ENCODE data around the gene HS2ST1. TPM values are rescaled to one million over a fixed set of nuclear protein-coding genes. Genes with fewer than 3 reads are reported as not detected.
A peak's percentile ranks its signal among the peaks of the same experiment; 100 is the strongest.
"Not testable (repeated sequence)": the region's sequence is repeated elsewhere in the genome, so short reads cannot be mapped to it uniquely, and the experiment has no call there.

The HS2ST1 gene
- total RNA-seq, 2 experiments from 2014 or later = 16.8 to 21.6 TPM

GRCh38 chr1:87058343-87058649 is 143.9 kb downstream of the HS2ST1 start:
- peaks cover 6% of the 10 kb centered on the region for H3K36me3 Mint-ChIP-seq (ENCODE audit: low read depth)
- intact Hi-C loops (cut with micrococcal nuclease) = no loop called here
- peaks cover 25% of the 10 kb centered on the region for H3K4me1 Mint-ChIP-seq (ENCODE audit: low read depth)
- H3K4me3 Mint-ChIP-seq = no peak overlapping the region
- POLR2A ChIA-PET = no interaction called here
- H3K27me3 Mint-ChIP-seq = no peaks in the 10 kb centered on the region
- TF ChIP-seq CTCF (IDR thresholded peaks at IDR 0.05) = no peak
- DNase-seq (no peak), ATAC-seq (no peak)
- peaks cover 6% of the 10 kb centered on the region for H3K9me3 Mint-ChIP-seq
- CTCF ChIA-PET = interaction anchor here (2.5 kb wide), 1 partner anchor 26 kb away, joined by 12 read pairs; no protein-coding TSS in a partner anchor
- no peak overlapping the region for H3K27ac Mint-ChIP-seq

- DNase-seq (no peak), ATAC-seq (peak; percentile 53)
- Mint-ChIP-seq H3K9me3 (peaks cover 7% of the 10 kb centered on the region), H3K27me3 (no peaks in the 10 kb centered on the region), H3K4me1 (ENCODE audit: low read depth) (peaks cover 33% of the 10 kb centered on the region), H3K36me3 (ENCODE audit: low read depth) (peaks cover 15% of the 10 kb centered on the region), H3K27ac (peak overlapping the region; percentile 38), H3K4me3 (no peak overlapping the region)
- ChIA-PET POLR2A (no interaction called here), CTCF (no interaction called here)
- intact Hi-C loops (cut with micrococcal nuclease) = no loop called here
- TF ChIP-seq CTCF (IDR thresholded peaks at IDR 0.05) = no peak
Measured at GRCh38 chr1:87061742-87062156, 147.3 kb downstream of the HS2ST1 start.

GRCh38 chr1:87062687-87063086 is 148.3 kb downstream of the HS2ST1 start:
- Mint-ChIP-seq H3K4me3 (no peak overlapping the region), H3K36me3 (ENCODE audit: low read depth) (peaks cover 18% of the 10 kb centered on the region), H3K4me1 (ENCODE audit: low read depth) (peaks cover 31% of the 10 kb centered on the region), H3K9me3 (peaks cover 9% of the 10 kb centered on the region), H3K27me3 (no peaks in the 10 kb centered on the region), H3K27ac (no peak overlapping the region)
- DNase-seq (no peak), ATAC-seq (no peak)
- no peak for TF ChIP-seq CTCF (IDR thresholded peaks at IDR 0.05)
- ChIA-PET CTCF (no interaction called here), POLR2A (no interaction called here)
- intact Hi-C loops (cut with micrococcal nuclease) = no loop called here

GRCh38 chr1:87064309-87064708 is 149.9 kb downstream of the HS2ST1 start:
- H3K27ac Mint-ChIP-seq = no peak overlapping the region
- intact Hi-C loops (cut with micrococcal nuclease) = no loop called here
- TF ChIP-seq CTCF (IDR thresholded peaks at IDR 0.05) = no peak
- DNase-seq (no peak), ATAC-seq (no peak)
- peaks cover 24% of the 10 kb centered on the region for H3K4me1 Mint-ChIP-seq (ENCODE audit: low read depth)
- POLR2A ChIA-PET = interaction anchor here (0.7 kb wide), 1 partner anchor 182 kb away, joined by 3 read pairs; no protein-coding TSS in a partner anchor
- H3K36me3 Mint-ChIP-seq (ENCODE audit: low read depth) = peaks cover 19% of the 10 kb centered on the region
- no peaks in the 10 kb centered on the region for H3K27me3 Mint-ChIP-seq
- peaks cover 9% of the 10 kb centered on the region for H3K9me3 Mint-ChIP-seq
- CTCF ChIA-PET = interaction anchor here (1.4 to 2.1 kb wide), 2 partner anchors 10 to 20 kb away, joined by 4 to 6 read pairs; no protein-coding TSS in a partner anchor
- no peak overlapping the region for H3K4me3 Mint-ChIP-seq

GRCh38 chr1:87064986-87065385 is 150.6 kb downstream of the HS2ST1 start:
- TF ChIP-seq CTCF (IDR thresholded peaks at IDR 0.05) = no peak
- Mint-ChIP-seq H3K4me1 (ENCODE audit: low read depth) (peaks cover 24% of the 10 kb centered on the region), H3K27ac (no peak overlapping the region), H3K4me3 (no peak overlapping the region), H3K36me3 (ENCODE audit: low read depth) (peaks cover 19% of the 10 kb centered on the region), H3K27me3 (no peaks in the 10 kb centered on the region), H3K9me3 (peaks cover 9% of the 10 kb centered on the region)
- ChIA-PET CTCF (interaction anchor here (1.4 to 2.1 kb wide), 2 partner anchors 9 to 20 kb away, joined by 4 to 6 read pairs; no protein-coding TSS in a partner anchor), POLR2A (no interaction called here)
- intact Hi-C loops (cut with micrococcal nuclease) = no loop called here
- DNase-seq = no peak
- no peak for ATAC-seq

- H3K4me3 Mint-ChIP-seq; CTCF ChIA-PET; H3K9me3 Mint-ChIP-seq; POLR2A ChIA-PET; H3K27me3 Mint-ChIP-seq; ATAC-seq; intact Hi-C loops (cut with micrococcal nuclease); DNase-seq; H3K27ac Mint-ChIP-seq: not testable (repeated sequence)
- Mint-ChIP-seq H3K4me1 (ENCODE audit: low read depth) (peaks cover 20% of the 10 kb centered on the region), H3K36me3 (ENCODE audit: low read depth) (peaks cover 19% of the 10 kb centered on the region)
Measured at GRCh38 chr1:87066708-87067107, 152.3 kb downstream of the HS2ST1 start.
